HG03060 (cell line): ENCODE data around the gene ST3GAL5.
"Not testable (repeated sequence)": the region's sequence is repeated elsewhere in the genome, so short reads cannot be mapped to it uniquely, and the experiment has no call there.

Experiments used
- ATAC-seq: cut with Tn5 transposase; IDR thresholded peaks from one replicate; pipeline ENCODE4 v1.9.1; 2021; ENCODE audit warnings: low read depth, moderate number of reproducible peaks; ENCODE audit not compliant: unreplicated experiment

The ST3GAL5 gene

DNA sequence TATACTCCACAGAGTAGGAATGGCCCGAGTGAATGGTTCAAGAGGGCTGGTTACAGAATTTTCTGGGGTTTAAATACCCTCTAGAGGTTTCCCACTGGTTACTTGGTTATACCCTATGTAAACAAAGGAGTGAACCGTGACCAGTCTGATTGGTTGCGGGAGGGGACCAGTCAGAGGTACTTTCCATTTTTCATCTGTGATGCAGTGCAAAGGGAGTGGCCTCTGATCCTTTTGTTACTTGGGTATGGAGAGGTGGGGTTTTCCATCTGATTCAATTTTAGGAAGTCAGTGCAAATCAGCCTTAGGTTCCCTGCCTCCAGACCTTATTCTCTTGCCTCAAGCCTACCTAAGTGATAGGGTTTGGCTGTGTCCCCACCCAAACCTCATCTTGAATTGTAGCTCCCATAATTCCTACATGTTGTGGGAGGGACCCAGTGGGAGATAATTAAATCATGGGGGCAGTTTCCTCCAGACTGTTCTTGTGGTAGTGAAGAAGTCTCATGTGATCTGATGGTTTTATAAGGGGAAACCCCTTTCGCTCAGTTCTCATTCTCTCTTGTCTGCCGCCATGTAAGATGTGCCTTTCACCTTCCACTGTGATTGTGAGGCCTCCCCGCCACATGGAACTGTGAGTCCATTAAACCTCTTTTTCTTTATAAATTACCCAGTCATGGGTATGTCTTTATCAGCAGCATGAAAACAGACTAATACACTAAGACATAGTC lies 5.9 kb upstream of the ST3GAL5 start:
- ATAC-seq = not testable (repeated sequence)

- no peak for ATAC-seq
Measured at GRCh38 chr2:85893428-85894258, 4.9 kb upstream of the ST3GAL5 start.

DNA sequence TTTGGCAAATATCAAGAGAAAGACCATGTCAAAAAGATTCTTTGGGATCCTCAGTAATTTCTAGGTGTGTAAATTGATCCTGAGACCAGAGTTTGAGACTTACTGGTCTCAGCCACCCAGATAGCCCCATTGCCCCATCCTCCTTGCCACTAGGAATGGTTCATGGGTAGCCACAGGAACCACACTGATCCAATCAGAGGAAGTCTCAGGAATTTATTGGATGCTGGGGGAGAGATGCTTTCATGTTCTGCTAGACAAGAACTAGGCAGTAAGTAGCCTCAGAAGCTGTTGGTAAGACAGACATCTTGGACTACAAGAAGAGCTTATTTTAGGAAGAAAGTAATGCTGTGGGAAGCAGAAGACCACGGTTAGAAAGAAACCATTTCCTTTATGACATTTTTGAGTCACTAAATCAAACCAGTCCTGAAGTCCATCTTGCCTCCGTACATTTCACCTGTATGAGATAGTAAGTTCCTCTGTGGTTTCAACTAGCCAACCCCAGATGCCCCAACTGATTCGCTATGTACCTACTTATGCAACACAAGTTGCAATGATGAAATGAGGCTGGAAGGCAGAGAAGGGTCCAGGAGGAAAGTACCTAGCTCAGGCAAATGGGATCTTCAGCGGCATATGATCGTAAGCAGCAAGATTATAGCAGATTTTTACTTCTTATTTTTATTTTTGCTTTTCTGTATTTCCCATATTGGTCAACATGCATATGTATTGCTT lies 3.6 kb upstream of the ST3GAL5 start:
- no peak for ATAC-seq

DNA sequence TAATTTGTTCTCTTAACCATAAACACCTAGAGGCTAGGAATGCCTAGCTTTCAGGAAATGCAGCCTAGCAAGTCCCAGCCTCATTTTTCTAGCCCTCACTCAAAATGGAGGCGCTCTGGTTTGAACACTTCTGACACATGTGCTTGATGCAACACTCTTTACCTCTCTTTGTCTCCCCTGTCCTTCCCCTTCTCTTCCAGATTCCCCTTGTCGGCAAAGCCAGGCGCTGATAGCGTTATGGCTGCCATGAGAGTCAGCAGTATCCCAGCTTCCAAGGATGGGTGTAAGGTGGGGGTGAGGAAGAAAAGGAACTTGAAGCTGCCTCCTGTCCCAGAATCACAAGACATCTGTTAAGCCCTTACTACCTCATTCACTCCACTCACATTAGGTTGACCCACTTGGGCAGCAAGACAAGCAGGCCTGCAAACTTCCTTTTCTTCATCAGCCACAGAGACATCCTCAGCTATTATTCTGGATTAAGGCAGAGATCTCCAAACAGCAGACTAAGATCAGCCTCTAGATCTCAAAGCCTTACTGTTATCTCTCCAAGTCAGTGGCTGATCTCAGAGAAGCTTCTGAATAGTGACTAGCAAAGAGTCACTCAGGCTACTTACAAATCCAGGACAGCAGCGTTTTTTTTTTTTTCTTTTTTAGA lies 1.9 kb upstream of the ST3GAL5 start:
- no peak for ATAC-seq

- ATAC-seq = no peak
Measured at GRCh38 chr2:85889627-85890281, 964 bp upstream of the ST3GAL5 start.

GRCh38 chr2:85888020-85888683 lies 638 bp downstream of the ST3GAL5 start:
- no peak for ATAC-seq

DNA sequence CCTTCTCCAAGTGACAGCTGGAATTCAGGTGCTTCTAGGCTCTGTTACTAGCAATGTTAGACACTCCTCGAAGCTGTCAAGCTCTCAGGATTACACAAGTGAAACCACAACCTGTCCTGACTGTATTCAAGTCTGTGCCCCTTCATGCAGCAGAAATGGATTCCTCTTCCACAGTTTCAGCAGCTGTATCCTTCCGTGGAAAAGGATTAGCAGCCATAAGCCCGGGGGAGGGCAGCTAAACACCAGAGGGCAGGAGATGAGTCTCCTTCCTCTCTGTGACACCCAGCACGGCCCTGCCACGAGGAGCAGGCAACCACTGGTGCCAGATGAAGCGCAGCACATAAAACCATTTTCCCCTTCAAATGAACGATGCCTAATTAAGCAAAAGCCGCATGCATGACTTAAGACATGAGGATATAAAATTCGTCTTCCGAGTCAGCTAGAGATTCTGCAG lies 1.2 kb downstream of the ST3GAL5 start:
- ATAC-seq = no peak

- ATAC-seq = no peak
Measured at GRCh38 chr2:85886590-85886989, 2.2 kb downstream of the ST3GAL5 start.

DNA sequence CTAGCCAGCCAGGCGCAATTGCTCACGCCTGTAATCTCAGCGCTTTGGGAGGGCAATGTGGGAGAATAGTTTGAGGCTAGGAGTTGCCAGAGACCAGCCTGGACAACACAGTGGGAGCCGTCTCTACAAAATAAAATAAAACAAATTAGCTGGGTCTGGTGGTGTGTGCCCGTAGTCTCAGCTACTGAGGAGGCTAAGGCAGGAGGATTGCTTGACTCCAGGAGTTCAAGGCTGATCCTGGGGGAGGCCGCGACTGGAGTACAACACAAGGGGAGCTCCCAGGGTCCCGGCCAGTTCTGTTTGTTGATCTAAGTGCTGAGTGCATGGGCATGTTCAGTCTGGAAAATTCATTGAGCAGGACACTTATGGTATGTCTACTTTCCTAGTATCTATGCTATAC lies 2.6 kb downstream of the ST3GAL5 start:
- ATAC-seq = no peak

DNA sequence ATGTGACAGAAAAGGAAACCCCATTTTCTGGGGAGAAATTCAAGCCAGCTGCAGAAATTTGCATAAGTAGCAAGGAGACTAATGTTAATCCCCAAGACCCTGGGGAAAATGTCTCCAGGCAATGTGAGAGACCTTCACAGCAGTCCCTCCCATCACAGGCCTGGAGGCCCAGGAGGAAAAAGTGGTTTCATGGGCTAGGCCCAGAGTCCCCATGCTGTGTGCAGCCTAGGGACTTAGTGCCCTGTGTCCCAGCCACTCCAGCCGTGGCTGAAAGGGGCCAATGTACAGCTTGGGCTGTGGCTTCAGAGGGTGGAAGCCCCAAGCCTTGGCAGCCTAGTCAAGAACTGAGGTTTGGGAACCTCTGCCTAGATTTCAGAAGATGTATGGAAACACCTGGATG lies 7.0 kb downstream of the ST3GAL5 start:
- not testable (repeated sequence) for ATAC-seq

DNA sequence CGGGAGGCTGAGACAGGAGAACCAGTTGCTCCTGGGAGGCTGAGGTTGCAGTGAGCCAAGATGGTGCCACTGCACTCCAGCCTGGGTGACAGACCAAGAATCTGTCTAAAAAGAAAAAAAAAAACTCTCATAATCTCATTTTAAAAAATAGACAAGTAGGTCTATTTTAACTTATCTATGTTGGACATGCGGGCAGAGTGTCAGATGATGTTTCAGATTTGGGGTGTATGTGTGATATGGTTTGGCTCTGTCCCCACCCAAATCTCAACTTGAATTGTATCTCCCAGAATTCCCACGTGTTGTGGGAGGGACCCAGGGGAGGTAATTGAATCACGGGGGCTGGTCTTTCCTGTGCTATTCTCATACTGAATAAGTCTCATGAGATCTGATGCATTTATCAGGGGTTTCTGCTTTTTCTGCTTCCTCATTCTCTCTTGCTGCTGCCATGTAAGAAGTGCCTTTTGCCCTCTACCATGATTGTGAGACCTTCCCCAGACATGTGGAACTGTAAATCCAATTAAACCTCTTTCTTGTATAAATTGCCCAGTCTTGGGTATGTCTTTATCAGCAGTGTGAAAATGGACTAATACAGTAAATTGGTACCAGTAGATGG lies 8.0 kb downstream of the ST3GAL5 start:
- not testable (repeated sequence) for ATAC-seq

DNA sequence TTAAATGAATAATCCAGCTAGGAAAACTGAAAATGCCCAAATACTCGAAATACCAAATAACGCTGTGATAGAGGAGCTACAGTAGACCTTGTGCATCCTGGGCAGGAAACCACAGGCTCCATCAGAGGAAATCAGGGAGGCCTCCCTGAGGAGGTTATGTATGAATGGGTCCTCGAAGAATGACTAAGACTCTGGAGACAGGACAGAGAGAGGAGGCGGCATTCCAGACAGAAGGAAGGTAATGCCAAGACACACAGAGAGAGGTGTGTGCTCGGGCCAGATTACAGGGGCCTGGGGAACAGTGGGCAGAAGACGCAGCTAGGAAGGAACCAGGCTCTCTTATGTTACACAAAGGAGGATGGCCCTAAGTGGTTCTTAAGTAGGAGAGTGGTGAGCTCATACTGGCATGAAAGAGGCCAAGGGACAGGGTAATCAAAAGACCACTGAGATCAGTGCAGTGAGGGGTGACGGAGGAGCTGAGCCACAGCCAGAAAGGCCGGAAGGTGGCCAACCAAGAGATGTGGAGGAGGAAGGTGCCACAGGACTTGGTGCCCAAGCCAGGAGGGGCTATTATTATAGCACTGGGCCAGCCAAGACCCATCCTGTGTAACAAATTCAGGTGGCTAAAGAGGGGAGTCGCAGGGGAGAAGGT lies 9.9 kb downstream of the ST3GAL5 start:
- no peak for ATAC-seq

DNA sequence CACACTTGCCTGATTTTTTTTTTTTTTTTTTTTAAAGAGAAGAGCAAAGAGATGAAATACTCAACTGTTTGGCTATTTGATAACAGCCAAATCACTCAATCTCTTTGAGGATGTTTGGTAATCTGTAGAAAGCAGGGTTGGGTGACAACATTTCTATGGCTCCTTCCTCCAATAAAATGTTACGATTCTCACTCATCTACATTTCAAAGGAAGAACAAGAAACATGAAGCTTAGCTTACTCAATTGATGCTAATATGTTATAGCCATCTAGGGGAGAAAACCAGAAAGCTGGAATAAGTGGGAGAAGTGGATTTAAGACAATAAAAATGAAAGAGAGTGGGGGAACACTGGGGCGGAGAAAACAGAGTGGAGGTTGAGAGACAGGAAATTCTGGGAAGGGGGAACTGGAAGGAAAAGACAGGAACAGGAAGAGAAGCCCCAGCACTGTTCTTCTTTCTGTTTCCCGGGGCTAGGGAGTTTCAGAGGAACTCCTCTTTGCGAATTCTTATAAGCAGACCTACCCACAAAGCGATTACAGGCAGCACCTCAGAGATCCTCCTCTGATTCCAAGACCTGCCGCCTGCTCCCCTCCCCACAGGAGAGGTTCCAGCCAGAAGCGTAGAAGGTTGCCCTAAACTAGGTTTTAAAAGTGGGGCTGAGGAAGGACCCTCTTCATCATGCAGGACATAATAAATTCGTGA lies 13.3 kb downstream of the ST3GAL5 start:
- no peak for ATAC-seq

DNA sequence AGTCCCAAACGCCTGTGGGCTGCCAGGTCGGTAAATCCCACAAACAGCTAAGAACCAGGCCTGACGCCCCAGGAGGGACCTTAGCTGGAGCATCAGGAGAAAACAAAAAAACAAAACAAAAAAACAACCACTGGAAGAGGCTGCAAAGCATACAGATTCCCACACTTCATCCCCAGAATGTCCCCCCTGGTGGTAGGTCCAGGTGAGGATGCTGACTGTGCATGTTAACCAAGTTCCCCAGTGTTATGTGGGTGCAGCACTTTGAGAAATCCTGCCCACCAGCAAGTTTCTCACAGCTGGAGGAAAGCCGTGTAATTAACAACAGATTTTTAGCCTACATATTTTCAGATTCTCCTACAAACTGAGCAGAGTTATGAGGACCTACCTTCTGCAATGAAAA lies 15.1 kb downstream of the ST3GAL5 start:
- no peak for ATAC-seq

- ATAC-seq = no peak
Measured at GRCh38 chr2:85872536-85873161, 16.1 kb downstream of the ST3GAL5 start.

GRCh38 chr2:85871494-85872164 lies 17.2 kb downstream of the ST3GAL5 start:
- ATAC-seq = no peak

DNA sequence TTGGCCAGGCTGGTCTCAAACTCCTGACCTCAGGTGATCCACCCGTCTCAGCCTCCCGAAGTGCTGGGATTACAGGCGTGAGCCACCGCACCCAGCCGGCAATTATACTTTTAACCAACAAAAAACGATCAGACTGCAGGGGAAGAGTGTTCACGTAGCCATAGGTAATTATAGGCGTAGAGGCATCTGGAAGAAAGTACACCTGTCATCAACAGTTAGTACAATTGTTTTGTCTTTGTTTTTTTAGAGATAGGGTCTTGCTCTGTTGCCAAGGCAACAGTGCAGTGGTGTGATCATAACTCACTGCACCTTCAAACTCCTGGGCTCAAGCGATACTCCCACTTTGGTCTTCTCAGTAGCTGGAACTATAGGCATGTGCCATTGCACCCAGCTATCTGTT lies 20.0 kb downstream of the ST3GAL5 start:
- ATAC-seq = no peak
